Stimulated activated CD4-positive, alpha-beta T cell treated with anti-CD3 and anti-CD28 coated beads, Interleukin-4, amount 100 ng/mL, for 1 hour (primary cell): ENCODE data around the gene ARRDC2.

Experiments used
- DNase-seq: peaks from one replicate; pipeline ENCODE4 v3.0.0-alpha.2; 2020

Gene ARRDC2

DNA sequence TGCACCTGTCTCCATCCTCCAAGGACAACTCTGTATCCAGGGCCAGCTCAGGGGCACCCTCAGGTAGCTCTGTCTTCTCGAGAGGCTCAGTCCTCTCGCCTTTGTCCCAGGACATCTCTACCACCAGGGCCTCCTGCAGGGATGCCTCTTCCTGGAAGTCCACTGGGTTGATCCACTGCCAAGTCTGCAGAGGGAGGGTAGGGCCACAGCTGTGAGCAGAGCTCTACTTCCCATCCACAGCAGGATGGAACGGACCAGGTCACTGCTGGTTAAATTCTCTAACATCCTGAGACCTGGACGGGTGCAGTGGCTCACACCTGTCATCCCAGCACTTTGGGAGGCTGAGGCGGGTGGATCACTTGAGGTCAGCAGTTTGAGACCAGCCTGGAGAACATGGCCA, 51.9 kb downstream of the ARRDC2 start:
- DNase-seq = no peak

DNA sequence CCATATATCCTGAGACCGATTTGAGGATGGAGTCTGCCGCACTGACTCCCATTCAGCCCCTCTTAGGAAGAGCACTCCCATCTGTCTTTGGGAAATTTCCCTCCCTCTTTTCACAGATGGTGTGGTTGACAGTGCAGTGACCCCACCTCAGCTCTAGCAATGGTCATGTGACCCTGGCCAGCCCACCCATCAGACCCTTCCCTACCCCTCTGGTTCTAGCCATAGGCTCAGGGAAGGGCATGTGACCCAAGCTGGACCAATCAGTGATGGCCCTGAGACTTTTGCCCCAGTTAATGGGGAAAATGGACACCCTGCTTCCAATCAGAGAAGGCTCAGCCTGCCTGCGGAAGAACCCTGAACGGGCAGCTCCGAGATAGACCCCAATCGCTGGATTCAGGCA, 52.5 kb downstream of the ARRDC2 start:
- DNase-seq = no peak

DNA sequence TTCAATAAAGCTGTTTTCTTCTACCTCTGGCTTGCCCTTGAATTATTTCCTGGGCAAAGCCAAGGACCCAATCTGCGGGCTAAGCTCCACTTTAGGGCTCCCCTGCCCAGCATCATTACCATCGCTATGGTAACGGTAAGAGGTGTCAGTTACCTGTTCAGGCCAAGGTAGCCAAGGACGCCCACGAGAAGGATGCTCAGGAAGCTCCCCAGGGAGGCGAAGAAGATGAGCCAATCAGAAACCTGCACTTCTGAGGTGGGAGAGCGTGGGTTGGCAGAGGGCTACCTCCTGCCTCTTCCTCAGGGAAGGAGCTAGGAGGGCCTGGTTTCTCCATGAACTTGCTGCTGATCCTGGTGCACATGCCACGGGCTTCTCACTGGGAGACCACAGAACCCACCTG, 54.1 kb downstream of the ARRDC2 start:
- DNase-seq = no peak

DNA sequence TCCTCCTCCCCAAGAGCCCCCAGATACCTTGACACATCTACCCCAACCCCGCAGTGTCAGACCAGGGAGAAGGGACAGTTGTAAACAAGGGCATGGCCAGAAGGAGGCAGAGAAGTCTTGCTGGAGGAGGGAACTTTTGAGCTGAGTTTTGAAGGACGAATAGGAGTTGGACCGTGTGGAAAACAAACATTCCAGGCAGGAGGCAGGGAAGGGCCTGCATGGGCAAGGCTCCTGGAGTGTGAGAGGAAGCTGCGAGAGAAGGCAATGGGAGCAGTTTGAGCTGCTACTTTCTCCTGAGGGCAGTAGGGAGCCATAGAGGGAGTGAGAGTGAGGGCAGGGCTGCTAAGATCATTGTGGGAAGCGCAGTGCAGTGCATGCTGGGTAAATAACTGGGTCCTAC, 55.5 kb downstream of the ARRDC2 start:
- peak; percentile 36 for DNase-seq
